ENCODE measurements around the gene APOLD1.
"Not testable (repeated sequence)": the region's sequence is repeated elsewhere in the genome, so short reads cannot be mapped to it uniquely, and the experiment has no call there.

APOLD1 gene

GRCh38 chr12:12786706-12787601 lies 1.5 kb downstream of the APOLD1 start:
- DNase-seq (ENCODE audit: low spot score), result peak; percentile 81

GRCh38 chr12:12788131-12788530 lies 2.7 kb downstream of the APOLD1 start:
- peak; percentile 36 for DNase-seq (ENCODE audit: low spot score)

GRCh38 chr12:12788675-12789368 lies 3.4 kb downstream of the APOLD1 start:
- peak; percentile 80 for DNase-seq (ENCODE audit: low spot score)

- no peak for DNase-seq (ENCODE audit: low spot score)
Measured at GRCh38 chr12:12790956-12791355, 5.5 kb downstream of the APOLD1 start.

- no peak for DNase-seq (ENCODE audit: low spot score)
Measured at GRCh38 chr12:12791756-12792369, 6.4 kb downstream of the APOLD1 start.

- no peak for DNase-seq (ENCODE audit: low spot score)
Measured at GRCh38 chr12:12792421-12792820, 7.0 kb downstream of the APOLD1 start.

- DNase-seq (ENCODE audit: low spot score), result no peak
Measured at GRCh38 chr12:12794686-12795085, 9.2 kb downstream of the APOLD1 start.

GRCh38 chr12:12796171-12796570 lies 10.7 kb downstream of the APOLD1 start:
- DNase-seq (ENCODE audit: low spot score), result no peak

GRCh38 chr12:12796928-12797793 lies 11.7 kb downstream of the APOLD1 start:
- no peak for DNase-seq (ENCODE audit: low spot score)

- no peak for DNase-seq (ENCODE audit: low spot score)
Measured at GRCh38 chr12:12797794-12798152, 12.3 kb downstream of the APOLD1 start.

GRCh38 chr12:12798480-12798879 lies 13.0 kb downstream of the APOLD1 start:
- no peak for DNase-seq (ENCODE audit: low spot score)

- DNase-seq (ENCODE audit: low spot score), result no peak
Measured at GRCh38 chr12:12799163-12799920, 13.9 kb downstream of the APOLD1 start.

GRCh38 chr12:12800406-12801180 lies 15.1 kb downstream of the APOLD1 start:
- DNase-seq (ENCODE audit: low spot score), result no peak

- DNase-seq (ENCODE audit: low spot score), result not testable (repeated sequence)
Measured at GRCh38 chr12:12801656-12802055, 16.2 kb downstream of the APOLD1 start.

- peak; percentile 87 for DNase-seq (ENCODE audit: low spot score)
Measured at GRCh38 chr12:12803186-12803585, 17.7 kb downstream of the APOLD1 start.

- DNase-seq (ENCODE audit: low spot score), result peak; percentile 79
Measured at GRCh38 chr12:12804011-12804410, 18.6 kb downstream of the APOLD1 start.

- DNase-seq (ENCODE audit: low spot score), result peak; percentile 90
Measured at GRCh38 chr12:12804432-12804886, 19.0 kb downstream of the APOLD1 start.

GRCh38 chr12:12806784-12807516 lies 21.5 kb downstream of the APOLD1 start:
- peak; percentile 7 for DNase-seq (ENCODE audit: low spot score)

GRCh38 chr12:12807517-12807903 lies 22.1 kb downstream of the APOLD1 start:
- not testable (repeated sequence) for DNase-seq (ENCODE audit: low spot score)
